HS-27A (cell line): ENCODE data around the gene SRP9.
A peak's percentile ranks its signal among the peaks of the same experiment; 100 is the strongest.

Experiments used
- DNase-seq: peaks from one replicate; pipeline ENCODE4 v3.0.0-alpha.2; 2012; ENCODE audit warnings: low read depth, missing footprints

Gene SRP9, protein sequence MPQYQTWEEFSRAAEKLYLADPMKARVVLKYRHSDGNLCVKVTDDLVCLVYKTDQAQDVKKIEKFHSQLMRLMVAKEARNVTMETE

DNA sequence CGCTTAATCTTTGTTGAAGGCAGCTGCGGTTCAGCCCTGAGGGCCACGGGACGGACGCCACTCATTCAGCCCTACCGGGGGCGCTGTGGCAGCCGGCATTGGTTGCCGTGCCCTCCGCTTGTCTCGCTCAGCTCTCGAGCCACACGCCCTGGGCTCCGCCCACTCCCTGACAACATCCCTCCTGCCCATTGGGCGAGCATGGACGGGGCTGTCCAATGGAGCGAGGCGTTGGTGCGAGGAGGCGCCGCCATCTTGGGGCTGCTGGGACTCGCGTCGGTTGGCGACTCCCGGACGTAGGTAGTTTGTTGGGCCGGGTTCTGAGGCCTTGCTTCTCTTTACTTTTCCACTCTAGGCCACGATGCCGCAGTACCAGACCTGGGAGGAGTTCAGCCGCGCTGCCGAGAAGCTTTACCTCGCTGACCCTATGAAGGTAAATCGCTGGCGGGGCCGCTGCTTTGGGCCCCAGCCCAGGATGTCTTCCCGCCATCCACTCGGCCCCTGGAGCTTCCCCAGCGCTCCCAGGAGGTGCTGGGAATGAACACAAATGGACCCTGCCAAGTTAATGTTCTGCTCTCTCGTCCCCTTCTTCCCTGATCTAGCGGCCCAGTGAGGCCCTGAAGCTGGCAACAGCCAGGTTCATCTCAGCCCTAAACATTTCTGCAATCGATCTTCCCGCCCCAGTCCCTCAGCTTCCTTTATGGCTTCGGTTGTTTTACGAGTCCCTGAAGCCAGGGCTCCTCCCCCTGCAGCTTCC lies at the start of gene SRP9:
Gene SRP9, plus strand, starts transcription at position 244 of the 754 bp plus-strand sequence. Its CDS starts 115 bp downstream, at position 359.
- DNase-seq, result peak; percentile 92

DNA sequence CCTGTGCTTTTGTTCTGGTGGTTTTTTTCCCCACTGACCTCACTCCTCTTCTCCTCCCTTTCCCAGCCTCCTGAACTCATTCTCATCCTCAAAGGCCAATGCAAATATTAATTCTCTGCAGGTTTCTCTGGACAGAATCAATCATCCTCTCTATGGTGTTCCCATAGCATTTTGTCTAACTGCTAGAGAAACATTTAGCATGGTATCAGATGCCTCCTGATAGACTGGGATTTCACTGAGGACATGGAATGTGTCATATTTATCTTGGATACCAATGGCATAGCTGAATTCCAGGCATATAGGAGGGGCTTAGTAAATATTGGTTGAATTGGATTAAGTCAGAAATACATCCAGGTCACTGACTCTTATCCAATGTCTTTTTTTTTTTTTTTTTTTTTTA lies 46.1 kb upstream of the SRP9 start:
- no peak for DNase-seq

DNA sequence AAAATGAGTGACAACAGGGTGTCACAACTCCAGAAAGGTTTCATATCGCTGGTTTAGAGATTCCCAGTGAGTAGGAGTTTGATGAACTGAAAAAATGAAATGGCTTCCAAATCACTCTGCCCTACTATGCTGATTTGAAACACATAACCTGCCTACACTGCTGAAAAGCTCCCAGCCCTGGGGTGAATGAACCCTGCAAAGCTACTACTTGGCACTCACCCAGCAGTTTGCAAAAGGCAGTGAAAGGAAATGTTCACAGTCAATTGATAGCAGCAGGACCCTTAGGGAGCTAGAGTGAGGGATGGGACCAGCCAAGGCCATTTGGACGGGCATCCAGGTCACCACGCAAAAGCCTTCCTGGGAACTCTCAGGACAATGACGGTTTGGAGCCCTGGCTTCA lies 44.4 kb upstream of the SRP9 start:
- no peak for DNase-seq

DNA sequence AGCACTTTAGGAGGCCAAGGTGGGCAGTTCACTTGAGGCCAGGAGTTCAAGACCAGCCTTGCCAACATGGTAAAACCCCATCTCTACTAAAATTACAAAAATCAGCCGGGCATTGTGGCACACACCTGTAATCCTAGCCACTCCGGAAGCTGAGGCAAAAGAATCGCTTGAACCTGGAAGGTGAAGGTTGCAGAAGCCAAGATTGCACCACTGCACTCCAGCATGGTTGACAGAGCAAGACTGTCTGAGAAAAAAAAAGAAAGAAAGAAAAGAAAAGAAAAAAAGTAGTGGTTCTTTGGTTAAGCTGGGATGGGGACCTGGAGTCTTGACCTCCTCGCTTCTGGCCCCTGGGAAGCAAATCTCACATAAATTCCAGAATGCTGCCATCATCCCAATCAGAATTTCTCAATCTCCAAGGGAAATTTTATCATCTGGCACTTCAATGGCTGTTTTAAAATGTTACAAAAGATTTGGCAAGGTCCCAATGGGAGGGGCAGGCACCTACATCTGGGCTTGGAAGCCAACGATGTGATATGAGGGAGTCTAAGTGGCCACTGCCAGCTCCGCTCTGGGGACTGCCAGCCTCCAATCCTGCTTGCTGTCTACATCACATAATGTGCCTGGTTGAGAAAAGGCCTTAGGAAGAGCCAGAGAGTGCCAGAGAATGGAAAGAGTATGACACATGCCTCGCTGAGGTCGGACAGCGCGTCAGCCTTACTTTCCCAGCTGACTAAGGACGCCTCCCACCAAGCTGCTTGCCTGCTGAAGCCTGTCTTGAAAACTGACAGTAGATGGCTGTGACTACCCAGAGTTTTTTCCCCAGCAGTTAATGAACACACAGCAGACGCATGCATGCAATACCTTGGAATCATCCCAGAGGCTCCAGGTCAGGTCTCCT lies 42.1 kb upstream of the SRP9 start:
- peak; percentile 94 for DNase-seq

DNA sequence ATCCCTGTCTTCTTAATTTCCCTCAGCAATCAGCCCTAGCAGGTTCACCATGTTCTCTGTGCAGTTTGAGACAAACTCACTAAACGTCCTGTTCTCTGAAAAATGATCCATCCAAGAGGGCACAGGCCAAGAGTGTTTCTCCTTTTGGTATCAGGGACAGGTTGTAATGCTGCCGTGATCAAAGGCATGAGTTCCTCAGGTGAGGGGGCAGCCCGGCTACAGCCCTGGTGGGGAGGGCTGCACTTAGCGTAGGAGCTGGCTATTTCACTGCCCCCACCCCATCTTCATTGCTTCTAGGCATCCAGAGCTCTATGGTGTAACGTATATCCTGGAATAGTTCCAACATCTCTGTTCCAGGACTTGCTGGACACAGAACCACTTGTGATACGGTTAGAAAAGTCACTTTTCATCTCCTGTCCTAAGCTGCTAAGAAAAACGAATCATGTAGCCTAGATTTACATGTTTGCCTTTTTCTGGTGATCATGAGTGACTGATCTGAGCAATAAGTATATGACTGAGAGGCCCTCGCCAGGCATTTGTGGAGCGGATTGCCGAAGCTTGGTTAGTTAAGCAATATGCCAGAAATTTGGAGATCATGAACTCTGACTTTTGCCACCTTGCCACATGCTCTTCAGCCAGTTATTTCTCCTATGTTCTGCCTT lies 41.1 kb upstream of the SRP9 start:
- no peak for DNase-seq

DNA sequence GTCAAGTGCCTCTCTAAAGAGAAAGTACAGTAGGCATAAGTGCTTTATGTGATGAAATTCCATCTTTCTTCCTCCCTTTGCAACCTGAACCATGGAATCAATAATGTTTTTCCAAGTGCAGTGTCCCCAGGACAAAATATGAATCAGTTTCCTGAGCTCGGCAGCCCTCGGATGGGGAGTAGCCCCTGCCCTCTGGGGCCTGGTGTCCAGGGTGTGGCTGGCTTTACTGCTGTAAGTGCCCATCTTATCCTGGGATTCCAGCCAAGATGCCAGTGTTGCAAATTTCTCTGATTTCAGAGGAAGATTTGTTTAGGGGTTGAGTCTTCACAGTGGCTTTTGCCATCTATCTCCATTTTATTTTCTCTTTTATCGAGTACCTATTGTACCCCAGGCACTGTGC lies 40.5 kb upstream of the SRP9 start:
- peak; percentile 49 for DNase-seq

DNA sequence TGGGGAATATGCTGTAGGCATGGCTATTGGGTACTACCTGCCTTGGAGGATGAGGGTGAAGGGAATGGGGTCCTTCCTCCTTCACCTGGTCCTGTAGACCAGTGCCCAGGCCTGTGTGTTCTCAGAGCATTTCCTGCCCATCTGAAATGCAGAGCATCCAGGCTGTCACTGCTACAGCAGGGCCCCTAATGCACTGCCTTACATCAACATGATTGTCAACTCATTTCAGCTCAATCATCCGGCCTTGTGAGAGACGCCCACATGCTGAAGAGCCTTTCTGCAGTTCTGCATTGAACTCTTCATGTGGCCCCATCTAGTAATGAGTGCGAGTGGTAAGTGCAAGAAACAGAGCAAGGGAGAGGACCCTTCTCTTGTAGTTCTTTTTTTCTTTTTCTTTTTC lies 39.8 kb upstream of the SRP9 start:
- no peak for DNase-seq

DNA sequence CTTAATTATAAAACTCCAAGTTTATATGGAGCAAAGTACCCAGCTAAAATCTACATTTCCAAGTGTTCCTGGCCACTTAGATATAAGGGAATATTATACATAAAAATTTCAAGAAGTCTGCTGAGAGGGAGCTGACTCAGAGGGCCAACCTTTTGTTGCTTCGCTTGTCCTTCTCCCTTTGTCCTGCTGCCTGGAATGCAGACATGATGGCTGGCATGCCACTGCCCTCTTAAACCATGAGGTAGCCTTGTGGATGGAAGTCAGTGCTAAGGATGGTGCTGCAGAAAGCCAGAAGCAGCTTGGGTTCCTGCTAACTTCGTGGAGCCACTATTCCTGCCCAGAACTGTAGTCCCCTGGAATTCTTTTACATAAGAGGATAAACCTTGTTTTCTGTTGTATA lies 38.9 kb upstream of the SRP9 start:
- no peak for DNase-seq

DNA sequence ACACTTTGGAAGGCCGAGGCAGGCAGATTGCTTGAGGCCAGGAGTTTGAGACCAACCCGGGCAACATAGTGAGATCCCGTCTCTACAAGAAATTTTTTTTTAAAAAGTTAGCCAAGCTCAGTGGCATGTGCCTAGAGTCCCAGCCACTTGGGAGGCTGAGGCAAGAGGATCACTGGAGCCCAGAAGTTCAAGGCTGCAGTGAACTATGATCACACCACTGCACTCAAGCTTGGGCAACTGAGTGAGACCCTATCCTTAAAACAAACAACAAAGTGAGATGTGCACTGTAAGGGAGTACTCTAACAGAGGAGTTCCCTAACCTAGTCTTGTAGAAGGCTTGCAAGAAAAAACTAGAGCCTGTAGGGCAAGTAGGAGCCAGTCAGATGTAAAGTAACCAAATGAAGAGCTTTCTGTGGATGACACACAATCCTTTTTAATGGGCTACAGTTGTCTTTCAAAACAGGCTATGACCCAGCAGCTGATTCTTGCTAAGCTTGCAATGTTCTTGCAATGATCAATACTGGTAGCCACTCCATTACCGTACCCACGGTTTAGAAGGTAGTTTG lies 38.0 kb upstream of the SRP9 start:
- no peak for DNase-seq

DNA sequence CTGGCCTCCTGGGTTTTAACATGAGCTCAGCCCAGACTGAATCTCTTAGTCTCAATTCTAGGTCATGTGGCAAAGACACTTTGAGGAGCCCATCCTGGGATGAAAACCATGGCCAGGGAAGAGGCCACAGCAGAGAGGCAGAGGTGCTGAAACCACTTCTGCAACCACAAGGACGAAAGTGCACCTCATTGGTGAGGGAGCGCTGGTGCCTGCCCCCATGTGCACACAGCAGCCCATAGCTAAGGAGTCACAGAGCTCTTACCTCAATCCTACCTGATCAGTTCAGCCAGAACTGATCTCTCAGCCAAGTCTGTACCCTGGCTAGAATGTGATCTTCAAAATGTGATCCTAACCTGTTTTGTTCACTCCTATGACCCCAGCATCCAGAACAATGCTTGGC lies 32.9 kb upstream of the SRP9 start:
- no peak for DNase-seq

DNA sequence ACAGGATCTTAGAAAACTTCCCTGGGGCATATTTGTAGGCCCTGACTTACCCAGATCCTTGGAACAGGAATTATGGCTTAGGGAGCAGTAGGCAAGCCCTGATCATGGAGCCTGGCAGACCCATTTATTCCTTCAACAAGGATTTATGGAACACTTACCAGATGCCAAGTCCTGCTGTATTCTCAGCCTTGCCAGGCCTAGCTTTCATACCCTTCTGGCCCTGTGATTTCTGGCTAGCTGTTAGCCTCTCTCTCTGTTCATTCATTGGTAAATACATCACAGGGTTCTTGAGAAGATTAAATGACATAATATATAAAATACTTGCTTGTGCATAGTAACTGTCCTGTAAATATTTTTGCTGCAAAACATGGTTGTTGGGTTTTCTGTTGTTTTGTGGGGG lies 32.4 kb upstream of the SRP9 start:
- DNase-seq, result no peak

DNA sequence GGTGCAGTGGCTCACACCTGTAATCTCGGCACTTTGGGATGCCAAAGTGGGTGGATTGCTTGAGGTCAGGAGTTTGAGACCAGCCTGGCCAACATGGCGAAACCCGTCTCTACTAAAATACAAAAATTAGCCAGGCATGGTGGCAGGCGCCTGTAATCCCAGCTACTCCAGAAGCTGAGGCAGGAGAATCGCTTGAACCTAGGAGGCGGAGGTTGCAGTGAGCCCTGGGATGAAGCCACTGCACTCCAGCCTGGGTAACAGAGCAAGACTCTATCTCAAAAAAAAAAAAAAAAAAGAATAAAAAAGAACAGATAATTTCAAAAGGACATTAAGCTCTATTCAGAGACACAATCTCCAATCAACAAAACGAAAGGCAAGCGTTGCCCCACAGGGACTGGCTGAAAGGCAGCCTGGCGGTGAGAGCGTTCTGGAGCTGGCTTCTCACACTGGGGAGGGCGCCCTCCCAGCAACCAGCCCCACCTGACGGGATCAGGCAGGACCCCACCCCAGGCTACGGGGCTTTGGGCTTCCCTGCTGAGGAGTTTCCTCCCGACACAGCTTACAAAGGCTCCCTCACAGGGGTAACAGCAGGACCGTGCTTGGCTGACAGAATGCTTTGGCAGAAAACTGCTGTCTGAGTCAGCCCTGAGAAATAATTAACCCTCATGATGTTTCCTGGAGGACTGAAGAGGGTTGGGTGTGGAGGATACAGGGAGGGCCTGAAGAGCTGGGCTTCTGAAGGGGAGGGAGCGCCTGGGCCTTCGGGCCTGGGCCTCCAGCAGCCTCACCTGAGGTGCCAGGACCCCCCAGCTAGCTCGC lies 31.1 kb upstream of the SRP9 start:
- DNase-seq, result no peak

DNA sequence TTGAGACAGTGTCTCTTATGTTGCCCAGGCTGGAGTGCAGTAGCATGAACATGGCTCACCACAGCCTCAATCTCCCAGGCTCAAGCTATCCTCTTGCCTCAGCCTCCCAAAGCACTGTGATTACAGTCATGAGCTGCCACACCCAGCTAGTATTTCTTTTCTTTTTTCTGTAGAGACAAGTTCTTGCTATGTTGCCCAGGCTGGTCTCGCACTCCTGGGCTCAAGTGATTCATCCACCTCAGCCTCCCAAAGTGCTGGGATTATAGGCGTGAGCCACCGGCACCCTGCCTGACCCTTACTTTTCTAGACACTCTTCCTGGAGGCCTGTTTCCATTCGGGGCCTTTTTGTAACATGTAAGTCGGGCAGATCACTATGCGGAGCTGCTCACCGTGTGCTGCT lies 30.1 kb upstream of the SRP9 start:
- DNase-seq, result no peak

DNA sequence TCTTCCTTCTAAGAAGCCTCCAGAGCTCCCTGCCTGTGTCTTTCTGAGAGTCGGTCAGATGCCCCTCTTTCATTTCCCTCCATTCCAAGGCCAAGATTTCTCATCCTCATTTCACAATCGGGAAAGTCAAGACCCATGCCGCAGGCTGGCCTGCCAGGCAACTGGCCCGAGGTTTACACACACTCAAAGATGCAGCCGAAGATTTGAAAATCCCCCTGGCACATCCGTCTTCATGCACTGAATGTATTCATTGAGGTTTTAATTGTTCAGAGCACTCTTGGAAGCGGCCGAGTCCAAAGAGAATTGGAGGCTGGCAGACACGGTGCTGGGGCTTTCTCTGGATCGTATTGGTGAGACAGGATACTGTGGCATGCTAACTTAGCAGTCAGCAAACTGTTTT lies 29.1 kb upstream of the SRP9 start:
- DNase-seq, result no peak

DNA sequence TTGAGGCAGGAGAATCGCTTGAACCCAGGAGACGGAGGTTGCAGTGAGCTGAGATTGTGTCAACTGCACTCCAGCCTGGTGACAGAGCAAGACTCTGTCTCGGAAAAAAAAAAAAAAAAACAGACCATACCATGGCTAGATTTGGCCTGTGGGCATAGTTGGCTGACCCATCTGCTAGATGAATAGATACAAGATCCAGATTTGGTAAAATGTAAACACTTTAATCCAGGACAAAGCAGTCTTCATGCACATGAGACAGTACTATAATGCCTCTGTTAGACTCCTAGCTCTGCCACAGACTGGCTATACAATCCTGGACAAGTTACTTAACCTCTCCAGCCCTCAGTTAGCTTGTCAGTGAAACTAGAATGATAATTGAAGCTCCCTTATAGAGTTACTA lies 27.9 kb upstream of the SRP9 start:
- no peak for DNase-seq

DNA sequence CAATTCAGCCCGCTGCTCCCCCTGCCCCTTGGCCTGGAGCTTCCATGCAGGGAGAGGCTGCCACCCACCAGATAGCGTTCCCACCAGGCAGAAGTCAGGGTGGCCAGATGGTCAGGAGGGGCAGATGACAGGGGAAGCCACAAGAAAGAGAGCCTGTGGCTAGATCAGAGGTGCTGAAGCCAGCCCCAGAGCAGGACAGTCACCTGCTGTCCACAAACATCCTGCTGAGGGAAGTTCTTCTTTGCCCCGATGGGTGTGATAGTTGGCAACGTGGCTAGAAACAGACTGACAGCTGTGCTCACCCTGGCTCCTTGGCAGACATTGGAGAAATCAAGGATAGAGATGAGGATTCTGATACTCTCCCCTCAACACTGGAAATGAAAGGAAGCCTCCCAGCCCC lies 27.2 kb upstream of the SRP9 start:
- DNase-seq, result no peak

DNA sequence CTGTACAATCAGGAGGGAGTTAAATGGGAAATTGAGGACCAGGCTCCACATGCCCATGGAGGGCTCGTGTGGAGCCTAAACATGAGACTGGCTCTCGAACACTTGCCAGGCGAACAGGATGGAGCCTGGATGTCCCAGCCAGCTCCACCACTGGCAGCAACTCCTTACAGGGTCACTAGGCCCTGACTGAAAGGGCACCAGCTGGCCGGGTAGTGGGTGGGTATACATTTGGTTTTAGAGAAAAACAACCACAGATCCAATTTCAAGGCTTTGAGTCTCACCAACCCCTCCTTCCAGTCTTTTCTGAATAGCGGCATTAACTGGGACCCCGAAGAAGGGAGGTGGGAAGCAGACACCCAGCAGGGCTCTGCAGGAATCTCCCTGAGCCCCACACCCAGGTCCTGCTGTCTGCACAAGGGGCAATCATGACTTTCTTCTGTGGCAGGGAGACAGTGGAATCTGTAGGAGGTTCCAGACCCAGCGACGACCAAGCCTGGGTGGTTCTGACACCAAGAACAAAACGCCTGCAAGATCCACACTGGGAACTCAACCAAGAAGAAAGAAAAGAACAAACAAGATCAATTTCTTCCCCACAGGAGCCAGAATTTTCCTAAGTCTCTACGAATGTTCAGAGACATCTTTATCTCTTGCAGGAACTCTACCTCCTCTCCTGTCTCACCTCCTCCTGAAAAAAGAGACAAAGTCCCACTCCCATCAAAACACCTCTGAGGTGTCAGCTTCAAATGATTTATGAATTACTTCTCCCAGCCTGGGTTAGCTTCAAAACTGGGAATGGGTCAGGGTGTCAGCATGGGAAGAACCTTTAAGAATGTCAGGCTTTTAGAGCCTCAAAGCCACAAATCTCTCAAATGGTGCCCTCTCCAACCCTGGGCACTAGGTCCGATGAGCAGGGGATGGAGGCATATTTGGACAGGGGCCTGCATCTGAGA lies 26.5 kb upstream of the SRP9 start:
- DNase-seq, result no peak

DNA sequence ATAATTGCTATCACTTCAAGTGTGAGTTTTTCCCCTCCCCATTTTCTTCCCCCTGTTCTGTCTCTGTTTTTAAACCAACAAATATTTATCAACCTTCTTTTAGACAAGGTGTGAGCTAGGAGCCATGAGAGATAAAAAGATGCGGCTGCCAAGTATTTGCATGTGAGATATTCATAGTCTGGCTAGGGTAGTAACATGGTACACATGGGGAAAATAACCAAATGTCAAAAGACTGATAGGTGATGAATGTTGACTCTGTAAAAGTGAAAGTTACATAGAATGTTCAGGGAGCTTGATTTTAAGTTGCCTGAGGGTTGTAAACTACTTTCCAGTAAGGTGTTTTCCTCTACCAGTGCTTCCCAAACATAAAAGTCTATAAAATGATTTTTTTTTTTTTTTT lies 25.4 kb upstream of the SRP9 start:
- DNase-seq, result no peak

DNA sequence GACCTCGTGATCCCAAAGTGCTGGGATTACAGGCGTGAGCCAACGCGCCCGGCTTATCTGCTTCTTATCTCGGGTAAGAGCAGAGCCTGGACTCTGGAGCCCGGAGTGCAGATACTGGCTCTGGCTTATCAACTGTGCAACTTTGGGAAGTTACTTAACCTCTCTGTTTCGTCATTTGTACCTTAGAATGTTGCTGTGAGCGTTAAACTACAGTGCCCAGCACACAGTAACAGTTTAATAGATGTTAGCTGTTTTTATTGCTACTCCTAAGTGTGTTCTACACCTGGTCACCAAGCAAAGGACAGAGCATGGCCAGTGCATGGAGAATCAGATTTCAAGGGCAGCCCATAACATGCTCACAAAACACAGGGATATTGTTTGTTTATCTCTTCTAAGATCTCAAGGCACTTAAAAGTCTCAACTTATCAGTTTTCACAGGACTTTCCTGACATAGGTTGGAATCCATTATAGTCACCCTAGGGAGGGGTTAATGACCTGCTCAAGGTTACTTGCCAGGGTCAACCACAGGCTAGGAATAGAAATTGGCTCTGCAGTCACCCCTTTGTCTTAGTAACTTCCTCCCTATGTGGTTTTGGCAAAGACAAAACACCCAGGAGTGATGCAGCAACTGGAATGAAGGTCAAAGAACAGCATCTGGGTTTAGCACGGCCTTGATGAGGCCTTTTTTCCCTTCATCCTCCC lies 22.5 kb upstream of the SRP9 start:
- DNase-seq, result no peak
